ENCODE measurements around the gene KREMEN2.

DNA sequence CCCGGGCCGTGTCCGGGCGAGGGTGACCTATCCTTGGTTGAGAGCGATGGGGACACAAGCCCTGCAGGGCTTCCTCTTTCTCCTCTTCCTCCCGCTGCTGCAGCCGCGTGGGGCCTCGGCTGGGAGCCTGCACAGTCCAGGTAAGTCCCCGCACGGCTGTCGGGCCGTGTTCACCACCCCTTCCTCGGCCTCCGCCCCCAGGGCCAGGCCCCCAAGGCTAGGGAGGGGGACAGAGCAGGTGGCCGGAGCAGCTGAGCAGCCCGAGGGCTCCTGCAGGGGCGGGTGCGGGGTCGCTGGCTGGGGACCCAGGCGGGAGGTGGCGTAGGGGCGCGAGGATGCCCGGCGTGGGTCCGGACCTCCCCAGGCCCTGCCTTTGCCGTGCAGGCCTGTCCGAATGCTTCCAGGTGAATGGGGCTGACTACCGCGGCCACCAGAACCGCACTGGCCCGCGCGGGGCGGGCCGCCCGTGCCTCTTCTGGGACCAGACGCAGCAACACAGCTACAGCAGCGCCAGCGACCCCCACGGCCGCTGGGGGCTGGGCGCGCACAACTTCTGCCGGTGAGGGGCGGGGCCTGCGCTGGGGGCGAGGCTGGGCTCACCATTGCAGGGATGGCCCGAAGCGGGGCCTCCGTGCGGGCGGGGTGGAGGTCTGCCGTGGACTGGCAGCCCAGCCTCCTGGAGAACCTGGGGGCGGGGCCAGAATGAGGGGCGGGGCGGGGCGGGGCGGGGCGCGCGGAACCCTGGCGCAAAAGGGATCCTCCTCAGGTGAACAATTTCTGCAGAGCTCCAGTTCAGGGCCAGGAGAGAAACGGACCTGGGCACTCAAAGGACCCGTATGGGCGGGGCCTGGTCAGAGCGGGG lies 631 bp downstream of the KREMEN2 start:
- TF ChIP-seq, protein P1, sequence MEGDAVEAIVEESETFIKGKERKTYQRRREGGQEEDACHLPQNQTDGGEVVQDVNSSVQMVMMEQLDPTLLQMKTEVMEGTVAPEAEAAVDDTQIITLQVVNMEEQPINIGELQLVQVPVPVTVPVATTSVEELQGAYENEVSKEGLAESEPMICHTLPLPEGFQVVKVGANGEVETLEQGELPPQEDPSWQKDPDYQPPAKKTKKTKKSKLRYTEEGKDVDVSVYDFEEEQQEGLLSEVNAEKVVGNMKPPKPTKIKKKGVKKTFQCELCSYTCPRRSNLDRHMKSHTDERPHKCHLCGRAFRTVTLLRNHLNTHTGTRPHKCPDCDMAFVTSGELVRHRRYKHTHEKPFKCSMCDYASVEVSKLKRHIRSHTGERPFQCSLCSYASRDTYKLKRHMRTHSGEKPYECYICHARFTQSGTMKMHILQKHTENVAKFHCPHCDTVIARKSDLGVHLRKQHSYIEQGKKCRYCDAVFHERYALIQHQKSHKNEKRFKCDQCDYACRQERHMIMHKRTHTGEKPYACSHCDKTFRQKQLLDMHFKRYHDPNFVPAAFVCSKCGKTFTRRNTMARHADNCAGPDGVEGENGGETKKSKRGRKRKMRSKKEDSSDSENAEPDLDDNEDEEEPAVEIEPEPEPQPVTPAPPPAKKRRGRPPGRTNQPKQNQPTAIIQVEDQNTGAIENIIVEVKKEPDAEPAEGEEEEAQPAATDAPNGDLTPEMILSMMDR (IDR thresholded peaks at IDR 0.05), result no peak
- TF ChIP-seq POLR2A (IDR thresholded peaks at IDR 0.05), result no peak

Data from ovary (tissue), 3 donors.